RWPE2 (cell line): ENCODE results near the gene EDARADD.

Experiments
- ATAC-seq: fragments of 200-7000 bp; cut with Tn5 transposase; 3 replicates; pipeline ENCODE4 v1.9.1; 2021; ENCODE audit warnings: low read depth
- DNase-seq: peaks from one replicate; pipeline ENCODE4 v3.0.0-alpha.2; 2020; ENCODE audit warnings: low spot score
- H3K27ac ChIP-seq: fragments of 450-650 bp; 2 replicates; pipeline ENCODE4 v1.5.1; 2017; ENCODE audit warnings: mild to moderate bottlenecking; ENCODE audit not compliant: poor library complexity, severe bottlenecking
- H3K27me3 ChIP-seq: fragments of 250-450 bp; sonication (Bioruptor Pico); 2 replicates; pipeline ENCODE4 v1.5.1; 2021; ENCODE audit warnings: mild to moderate bottlenecking, moderate library complexity; ENCODE audit not compliant: insufficient read depth, poor library complexity, severe bottlenecking
- H3K36me3 ChIP-seq: fragments of 250-450 bp; sonication (Bioruptor Pico); 2 replicates; pipeline ENCODE4 v1.5.1; 2020; ENCODE audit warnings: low read depth, mild to moderate bottlenecking, moderate library complexity
- H3K4me1 ChIP-seq: fragments of 250-450 bp; sonication (Bioruptor Pico); 2 replicates; pipeline ENCODE4 v1.5.1; 2021; ENCODE audit warnings: mild to moderate bottlenecking, moderate library complexity; ENCODE audit not compliant: insufficient read depth, poor library complexity, severe bottlenecking
- H3K4me3 ChIP-seq: fragments of 250-450 bp; sonication (Bioruptor Pico); 2 replicates; pipeline ENCODE4 v1.5.1; 2021; ENCODE audit warnings: mild to moderate bottlenecking, moderate library complexity; ENCODE audit not compliant: severe bottlenecking
- H3K9me3 ChIP-seq: fragments of 250-450 bp; sonication (Bioruptor Pico); 2 replicates; pipeline ENCODE4 v1.5.1; 2021; ENCODE audit warnings: mild to moderate bottlenecking, moderate library complexity; ENCODE audit not compliant: severe bottlenecking
- CTCF ChIP-seq: fragments of 450-650 bp; IDR thresholded peaks from one replicate; pipeline ENCODE4 v1.5.1; 2017; ENCODE audit warnings: mild to moderate bottlenecking, moderate library complexity; ENCODE audit not compliant: poor library complexity, severe bottlenecking

EDARADD gene

GRCh38 chr1:236403905-236404696 lies 10.0 kb downstream of the EDARADD start:
- no peak overlapping the region for H3K4me3 ChIP-seq
- H3K4me1 ChIP-seq: no peaks in the 10 kb centered on the region
- H3K27ac ChIP-seq: no peak overlapping the region
- DNase-seq: no peak
- ATAC-seq: no peak
- H3K9me3 ChIP-seq: no peaks in the 10 kb centered on the region
- H3K27me3 ChIP-seq: no peaks in the 10 kb centered on the region
- H3K36me3 ChIP-seq: no peaks in the 10 kb centered on the region
- TF ChIP-seq CTCF: no peak

- Histone ChIP-seq H3K4me3 (no peak overlapping the region), H3K9me3 (no peaks in the 10 kb centered on the region), H3K27me3 (no peaks in the 10 kb centered on the region), H3K36me3 (no peaks in the 10 kb centered on the region), H3K27ac (no peak overlapping the region), H3K4me1 (no peaks in the 10 kb centered on the region)
- ATAC-seq: no peak
- no peak for DNase-seq
- TF ChIP-seq CTCF: no peak
These were observed 13.0 kb downstream of the EDARADD start for GRCh38 chr1:236407059-236407458.

- H3K36me3 ChIP-seq: no peaks in the 10 kb centered on the region
- no peak overlapping the region for H3K27ac ChIP-seq
- no peaks in the 10 kb centered on the region for H3K9me3 ChIP-seq
- no peaks in the 10 kb centered on the region for H3K4me1 ChIP-seq
- H3K27me3 ChIP-seq: no peaks in the 10 kb centered on the region
- H3K4me3 ChIP-seq: no peak overlapping the region
- DNase-seq: no peak
- no peak for ATAC-seq
- no peak for TF ChIP-seq CTCF
These were observed 19.6 kb downstream of the EDARADD start for GRCh38 chr1:236413688-236414087.

- no peaks in the 10 kb centered on the region for H3K36me3 ChIP-seq
- no peak for TF ChIP-seq CTCF
- no peaks in the 10 kb centered on the region for H3K4me1 ChIP-seq
- H3K9me3 ChIP-seq: no peaks in the 10 kb centered on the region
- no peaks in the 10 kb centered on the region for H3K27me3 ChIP-seq
- H3K4me3 ChIP-seq: no peak overlapping the region
- DNase-seq (no peak), ATAC-seq (no peak)
- no peak overlapping the region for H3K27ac ChIP-seq
These were observed 22.1 kb downstream of the EDARADD start for GRCh38 chr1:236416165-236416564.

GRCh38 chr1:236417336-236417735 lies 23.2 kb downstream of the EDARADD start:
- TF ChIP-seq CTCF: no peak
- DNase-seq (no peak), ATAC-seq (no peak)
- Histone ChIP-seq H3K4me3 (no peak overlapping the region), H3K36me3 (no peaks in the 10 kb centered on the region), H3K27me3 (no peaks in the 10 kb centered on the region), H3K9me3 (no peaks in the 10 kb centered on the region), H3K4me1 (no peaks in the 10 kb centered on the region), H3K27ac (no peak overlapping the region)
